RKO (cell line): ENCODE data around the gene YPEL1.
"Not testable (repeated sequence)": the region's sequence is repeated elsewhere in the genome, so short reads cannot be mapped to it uniquely, and the experiment has no call there.

Experiments used
- DNase-seq: peaks from one replicate; pipeline ENCODE4 v3.0.0-alpha.2; 2016; ENCODE audit warnings: low spot score

The YPEL1 gene

GRCh38 chr22:21721195-21721852 is 14.3 kb downstream of the YPEL1 start:
- not testable (repeated sequence) for DNase-seq

GRCh38 chr22:21720191-21720859 is 15.3 kb downstream of the YPEL1 start:
- not testable (repeated sequence) for DNase-seq

- DNase-seq, result no peak
Measured at GRCh38 chr22:21719024-21719423, 16.6 kb downstream of the YPEL1 start.

GRCh38 chr22:21718499-21718898 is 17.1 kb downstream of the YPEL1 start:
- no peak for DNase-seq

GRCh38 chr22:21716395-21717122 is 19.0 kb downstream of the YPEL1 start:
- DNase-seq, result not testable (repeated sequence)

- no peak for DNase-seq
Measured at GRCh38 chr22:21714786-21715185, 20.8 kb downstream of the YPEL1 start.

GRCh38 chr22:21714059-21714770 is 21.4 kb downstream of the YPEL1 start:
- no peak for DNase-seq

DNA sequence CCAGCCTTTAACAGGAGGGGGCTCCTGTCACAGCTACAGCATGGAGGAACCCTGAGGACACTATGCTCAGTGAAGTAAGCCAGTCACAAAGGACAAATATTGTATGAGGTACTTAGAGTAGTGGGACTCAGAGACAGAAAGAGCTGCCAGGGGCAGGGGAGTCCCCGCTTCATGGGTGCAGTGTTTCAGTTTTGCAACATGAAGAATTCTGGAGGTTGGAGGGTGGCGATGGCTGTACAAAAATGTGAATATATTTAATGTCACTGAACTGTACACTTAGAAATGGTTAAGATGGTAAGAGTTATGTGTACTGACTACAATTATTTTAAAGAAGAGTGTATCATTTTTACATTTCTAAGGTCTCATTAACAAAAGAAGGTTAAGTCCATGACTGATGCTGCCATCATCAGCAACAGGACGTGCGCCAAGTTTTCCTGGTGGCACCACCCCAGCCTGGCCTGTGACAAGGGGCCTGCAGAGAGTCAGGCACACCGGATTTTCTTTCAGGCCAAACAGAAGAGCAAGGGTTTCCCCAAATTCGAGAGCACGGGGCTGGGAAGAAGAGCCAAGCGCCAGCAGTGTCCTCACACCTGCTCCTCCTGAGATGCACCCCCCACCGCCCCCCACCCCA is 22.1 kb downstream of the YPEL1 start:
- peak; percentile 19 for DNase-seq

DNA sequence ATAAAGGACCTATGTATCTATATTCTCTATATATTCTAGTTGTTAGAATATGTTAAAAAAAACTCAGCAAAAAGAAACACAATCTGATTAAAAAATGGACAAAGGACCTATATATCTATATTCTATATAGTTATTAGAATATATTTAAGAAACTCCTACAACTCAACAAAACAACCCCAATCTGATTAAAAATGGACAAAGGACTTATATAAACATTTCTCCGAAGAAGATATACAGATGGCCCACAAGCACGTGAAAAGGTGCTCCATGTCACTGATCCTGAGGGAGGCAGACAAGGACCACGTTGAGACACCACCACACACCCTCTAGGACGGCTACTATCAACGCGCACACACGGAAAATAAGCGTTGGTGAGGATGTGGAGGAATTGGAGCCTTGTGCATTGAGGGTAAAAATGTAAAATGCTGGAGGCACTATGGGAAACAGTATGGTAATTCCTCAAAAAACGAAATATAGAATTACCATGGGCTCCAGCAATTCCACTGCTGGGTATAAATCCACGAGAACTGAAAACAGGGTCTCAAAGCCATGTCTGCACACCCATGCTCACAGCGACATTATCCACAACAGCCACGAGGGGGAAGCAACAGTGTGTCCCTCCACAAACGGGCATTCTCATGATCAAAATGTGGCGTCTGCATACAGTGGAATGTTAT is 22.7 kb downstream of the YPEL1 start:
- peak; percentile 78 for DNase-seq

- no peak for DNase-seq
Measured at GRCh38 chr22:21711851-21712250, 23.7 kb downstream of the YPEL1 start.

- no peak for DNase-seq
Measured at GRCh38 chr22:21710156-21710555, 25.4 kb downstream of the YPEL1 start.

- DNase-seq, result no peak
Measured at GRCh38 chr22:21709688-21710087, 25.9 kb downstream of the YPEL1 start.

GRCh38 chr22:21708960-21709359 is 26.6 kb downstream of the YPEL1 start:
- no peak for DNase-seq

- DNase-seq, result no peak
Measured at GRCh38 chr22:21707677-21708076, 27.9 kb downstream of the YPEL1 start.

GRCh38 chr22:21703684-21704316 is 31.8 kb downstream of the YPEL1 start:
- no peak for DNase-seq

DNA sequence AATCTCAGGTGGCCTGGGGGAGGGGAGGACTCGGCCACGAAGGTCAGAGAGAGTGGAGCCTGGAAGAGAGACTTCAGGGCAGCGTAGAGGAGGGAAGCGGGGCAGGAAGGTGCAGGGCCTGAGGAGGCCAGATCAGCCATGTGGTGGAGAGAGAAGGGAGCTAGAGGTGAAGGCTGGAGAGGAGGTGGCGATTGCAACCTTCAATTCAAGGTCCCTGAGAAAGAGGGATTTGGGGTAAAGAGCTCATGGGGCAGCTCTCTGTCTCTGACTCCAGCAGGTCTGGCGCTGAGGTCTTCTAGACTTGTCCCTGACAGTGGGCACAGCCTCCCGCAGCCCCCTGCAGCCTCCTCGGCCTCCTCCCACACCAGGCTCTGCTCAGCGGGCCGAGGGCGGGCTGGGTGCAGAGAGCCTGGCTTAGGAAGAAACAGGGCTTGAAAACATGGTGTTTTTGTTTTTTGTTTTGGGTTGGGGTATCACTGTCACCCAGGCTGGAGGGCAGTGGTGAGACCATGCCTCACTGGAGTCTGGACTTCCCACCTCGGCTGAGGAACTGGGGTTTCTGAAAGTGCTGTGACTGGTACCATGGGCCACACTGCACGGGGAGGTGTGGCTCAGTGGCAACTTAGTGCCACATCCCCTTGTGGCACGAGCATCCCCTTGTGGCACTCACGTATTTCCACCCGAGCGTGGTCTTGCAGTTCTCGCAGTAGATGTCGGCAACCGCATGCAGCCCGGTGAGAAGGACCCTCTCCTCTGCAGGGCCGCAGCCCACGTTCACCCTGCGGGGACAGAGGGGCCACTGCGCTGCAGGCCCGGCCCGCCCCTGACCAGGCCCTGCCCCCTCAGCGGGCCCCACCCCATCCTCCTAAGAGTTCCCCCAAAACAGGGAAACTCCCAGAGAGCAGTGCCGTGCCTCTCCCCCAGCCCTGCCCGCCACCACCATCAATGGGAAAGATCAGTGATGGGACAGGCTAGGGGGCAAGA is 32.6 kb downstream of the YPEL1 start:
- no peak for DNase-seq

DNA sequence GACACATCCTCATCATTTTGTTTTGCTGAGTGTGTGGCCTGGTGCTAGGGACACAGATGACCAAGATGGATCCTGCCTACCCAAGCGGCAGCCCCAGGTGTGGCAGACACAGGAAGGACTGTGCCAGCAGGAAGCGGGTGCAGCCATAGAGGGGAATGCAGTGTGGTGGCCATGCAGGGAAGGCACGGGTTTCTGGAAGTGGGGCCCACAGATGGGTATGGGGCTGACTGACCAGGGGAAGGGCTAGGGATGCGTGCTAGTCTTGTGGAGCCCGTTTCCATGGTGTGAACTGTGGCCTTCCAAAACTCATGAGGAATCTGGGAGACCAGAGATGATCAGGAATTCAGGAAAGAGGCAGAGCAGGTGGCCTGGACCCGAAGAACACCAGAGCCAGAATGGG is 33.5 kb downstream of the YPEL1 start:
- DNase-seq, result no peak

- DNase-seq, result no peak
Measured at GRCh38 chr22:21701384-21701971, 34.1 kb downstream of the YPEL1 start.

DNA sequence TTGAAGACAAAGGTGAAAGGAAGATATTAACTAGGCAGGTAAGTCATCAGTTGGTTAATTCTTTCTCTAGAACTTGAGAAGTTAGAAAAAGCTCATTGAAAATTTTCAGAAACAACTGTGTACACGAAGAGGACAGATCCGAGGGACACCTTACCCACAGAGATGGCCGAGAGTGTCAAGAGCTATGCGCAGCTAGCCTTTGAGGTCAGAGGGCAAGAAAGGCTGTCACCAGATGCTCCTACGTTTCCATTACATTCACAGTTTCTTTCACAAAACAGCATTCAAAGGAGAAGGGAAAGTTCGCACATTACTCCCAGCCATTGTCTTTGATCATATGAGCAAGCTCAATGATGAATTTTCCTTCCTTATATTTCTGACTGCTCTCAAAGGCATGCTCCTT is 34.8 kb downstream of the YPEL1 start:
- no peak for DNase-seq
